Psoas muscle (tissue), 8 donors: ENCODE data around the gene ROPN1L. TPM values are rescaled to one million over a fixed set of nuclear protein-coding genes. Genes with fewer than 3 reads are reported as not detected.

ENCODE experiments used
- ATAC-seq, 4 donors: fragments of 200-7000 bp; cut with Tn5 transposase; one replicate each; pipeline ENCODE4 v1.9.1; 2020; ENCODE audit warnings: moderate library complexity in 3 of 4, mild to moderate bottlenecking in 2 of 4
- DNase-seq, 2 donors: peaks; one replicate each; pipeline ENCODE4 v3.0.0-alpha.2; 2020
- H3K27ac ChIP-seq: fragments of 200-600 bp; one replicate; pipeline ENCODE4 v1.8.0; 2022
- H3K27me3 ChIP-seq, 3 donors: fragments of 200-600 bp in 1 of 3; one replicate each; pipeline versions ENCODE4 v1.6.1 to v1.8.0; 2013 to 2022; ENCODE audit warnings: low read length in 2 of 3, mild to moderate bottlenecking in 2 of 3, moderate library complexity in 1 of 3; ENCODE audit not compliant: insufficient read depth in 3 of 3
- H3K36me3 ChIP-seq, 2 donors: fragments of 200-600 bp in 1 of 2; one replicate each; pipeline versions ENCODE4 v1.6.1 to v1.8.0; 2013 to 2022; ENCODE audit warnings: low read depth in 1 of 2, mild to moderate bottlenecking in 1 of 2, moderate library complexity in 1 of 2; ENCODE audit not compliant: insufficient read depth in 1 of 2
- H3K4me1 ChIP-seq: fragments of 200-600 bp; one replicate; pipeline ENCODE4 v1.8.0; 2022
- H3K4me3 ChIP-seq: fragments of 200-600 bp; one replicate; pipeline ENCODE4 v1.8.0; 2022; ENCODE audit warnings: mild to moderate bottlenecking
- H3K9me3 ChIP-seq: fragments of 200-600 bp; one replicate; pipeline ENCODE4 v1.8.0; 2022
- WGBS, 3 donors: extraction: QIAGEN DNeasy Blood & Tissue Kit; methylation state at CpG; one replicate each; pipeline versions ENCODE4 v1.1.6 to v1.1.7; 2013; 5-methylcytosine and 5-hydroxymethylcytosine counted together
- intact Hi-C, 2 donors: fragments of 100-400 bp; cut with DNase I; formaldehyde crosslinking; loops; one replicate each; pipeline versions ENCODE4 v1.11.0 to v1.14.2; 2022
- polyA plus RNA-seq, 3 donors: library from polyadenylated mRNA; stranded (reverse); fragments of 200-250 nt; gene quantifications; one replicate each; pipeline ENCODE4 v1.2.3, GENCODE V29; 2013
- total RNA-seq, 4 donors: library from RNA; stranded (reverse); fragmentation: NEBNext Ultra II Directional in 2 of 4; extraction: Animal tissue kit (Norgen Biotek cat#: 25700) in 2 of 4; gene quantifications; one replicate each; pipeline versions ENCODE4 v1.2.1 to v1.2.4, GENCODE V29; 2021 to 2023
- TF ChIP-seq, protein P1 (sequence below): fragments of 200-600 bp; IDR thresholded peaks from one replicate; pipeline ENCODE4 v1.8.0; 2022; ENCODE audit warnings: antibody characterized with exemption
- donor health status: healthy with polysubstance abuse.
- donor health status: DM: no; HTN: no; CAD: no; lungs with moderate emphysema.
- donor health status: Bipolar disorder and iron deficiency.
- donor health status: healthy.
- donor health status: DM: yes; HTN: yes; CAD: no.
- donor health status: DM: no; HTN: no; CAD: no.
- donor health status: DM: no; HTN: no; CAD: no.
- donor health status: DM: yes; HTN: yes; CAD: no.

Gene ROPN1L
- total and polyA plus RNA-seq, 7 donors: 0.16 to 0.38 (median 0.25) TPM; not detected in 4

DNA sequence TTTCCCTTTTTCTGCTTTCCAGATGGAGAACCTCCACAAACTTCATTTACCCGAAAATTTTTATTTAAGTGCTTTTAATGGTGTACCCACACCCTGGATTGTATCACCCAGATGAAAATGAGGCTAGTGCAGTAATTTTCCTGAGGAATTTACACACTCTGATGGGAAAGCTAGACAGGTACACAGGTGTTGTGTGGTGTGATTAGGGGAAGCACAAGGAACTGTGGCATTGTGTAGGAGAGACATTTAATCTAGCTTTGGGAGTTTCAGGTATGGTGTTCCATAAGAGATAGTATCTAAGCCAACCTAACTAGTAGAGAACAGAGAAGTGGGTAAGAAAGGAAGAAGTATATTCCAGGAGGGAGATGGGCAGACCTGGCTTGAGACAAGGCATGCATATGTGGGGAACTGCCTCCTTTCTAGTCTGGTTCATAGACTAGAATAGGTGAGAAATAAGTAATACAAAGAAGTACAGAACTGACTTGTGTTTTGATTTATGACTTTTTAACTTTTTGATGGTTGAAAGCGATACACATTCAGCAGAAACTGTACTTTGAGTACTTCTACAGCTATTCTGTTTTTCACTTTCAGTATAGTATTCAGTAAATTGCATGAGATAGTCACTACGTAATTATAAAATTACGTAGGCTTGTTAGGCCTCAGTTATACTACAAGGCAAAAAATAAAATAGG lies 22.9 kb upstream of the ROPN1L start:
- H3K27ac ChIP-seq: no peak overlapping the region
- intact Hi-C loops: no loop called here
- peaks cover 6% of the 10 kb centered on the region for H3K4me1 ChIP-seq
- 95% methylated on average over 4 of the region's 4 CpGs for WGBS, 3 donors
- H3K36me3 ChIP-seq: peaks cover 11 to 100% of the 10 kb centered on the region in 2 donors
- H3K4me3 ChIP-seq: no peak overlapping the region
- ATAC-seq (no peak), DNase-seq (no peak)
- no peaks in the 10 kb centered on the region for H3K27me3 ChIP-seq
- TF ChIP-seq, protein P1, sequence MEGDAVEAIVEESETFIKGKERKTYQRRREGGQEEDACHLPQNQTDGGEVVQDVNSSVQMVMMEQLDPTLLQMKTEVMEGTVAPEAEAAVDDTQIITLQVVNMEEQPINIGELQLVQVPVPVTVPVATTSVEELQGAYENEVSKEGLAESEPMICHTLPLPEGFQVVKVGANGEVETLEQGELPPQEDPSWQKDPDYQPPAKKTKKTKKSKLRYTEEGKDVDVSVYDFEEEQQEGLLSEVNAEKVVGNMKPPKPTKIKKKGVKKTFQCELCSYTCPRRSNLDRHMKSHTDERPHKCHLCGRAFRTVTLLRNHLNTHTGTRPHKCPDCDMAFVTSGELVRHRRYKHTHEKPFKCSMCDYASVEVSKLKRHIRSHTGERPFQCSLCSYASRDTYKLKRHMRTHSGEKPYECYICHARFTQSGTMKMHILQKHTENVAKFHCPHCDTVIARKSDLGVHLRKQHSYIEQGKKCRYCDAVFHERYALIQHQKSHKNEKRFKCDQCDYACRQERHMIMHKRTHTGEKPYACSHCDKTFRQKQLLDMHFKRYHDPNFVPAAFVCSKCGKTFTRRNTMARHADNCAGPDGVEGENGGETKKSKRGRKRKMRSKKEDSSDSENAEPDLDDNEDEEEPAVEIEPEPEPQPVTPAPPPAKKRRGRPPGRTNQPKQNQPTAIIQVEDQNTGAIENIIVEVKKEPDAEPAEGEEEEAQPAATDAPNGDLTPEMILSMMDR: no peak
- no peaks in the 10 kb centered on the region for H3K9me3 ChIP-seq

DNA sequence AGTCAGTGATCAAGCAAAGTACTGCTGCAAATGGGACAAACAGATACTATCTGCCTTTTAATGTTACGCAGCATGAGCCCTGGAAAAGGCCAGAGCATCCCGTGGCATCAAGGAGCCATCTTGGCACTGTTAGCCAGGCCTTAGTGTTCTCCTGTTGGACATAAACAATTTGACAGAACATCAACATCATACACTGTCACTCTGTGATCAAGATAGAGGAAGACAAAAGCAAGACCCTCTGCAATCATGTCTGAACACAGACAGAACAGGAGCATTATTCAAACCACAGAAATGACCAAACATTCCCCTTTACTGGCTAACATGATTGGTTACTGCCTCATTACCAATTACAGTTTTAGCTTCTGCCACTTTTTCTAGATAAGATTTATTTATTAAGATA lies 21.2 kb upstream of the ROPN1L start:
- intact Hi-C loops: loop anchor here (5.0 to 10.0 kb wide), 2 partner anchors 138 to 166 kb away; partner anchors contain the start of gene CCT5 (in 1 of the 2)
- no peak for DNase-seq
- Histone ChIP-seq H3K36me3 (peaks cover 16 to 100% of the 10 kb centered on the region in 2 donors), H3K27ac (peak overlapping the region; percentile 14), H3K4me1 (peaks cover 6% of the 10 kb centered on the region), H3K4me3 (no peak overlapping the region), H3K9me3 (no peaks in the 10 kb centered on the region), H3K27me3 (no peaks in the 10 kb centered on the region)
- 71 to 73% (median 72%) methylated on average over 2 of the region's 2 CpGs for WGBS, 3 donors
- no peak for ATAC-seq
- TF ChIP-seq, protein P1: no peak

DNA sequence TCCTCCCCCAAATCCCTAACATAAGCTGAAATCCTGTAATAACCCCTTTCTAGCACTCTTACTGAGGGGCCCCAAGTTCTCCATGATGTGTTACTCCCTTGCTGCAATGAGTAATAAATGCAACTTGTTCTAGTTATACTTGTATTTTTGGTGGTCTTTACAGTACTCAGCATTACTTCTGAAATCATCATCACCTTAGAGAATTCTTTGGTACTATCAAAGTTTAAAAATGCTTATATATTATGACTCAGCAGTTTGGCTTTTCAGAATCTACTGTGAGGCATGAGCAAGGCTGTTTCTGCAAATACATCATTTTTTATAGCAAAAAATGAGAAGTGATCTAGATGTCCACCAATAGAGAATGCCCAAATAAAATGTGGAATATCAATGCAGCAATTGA lies 20.7 kb upstream of the ROPN1L start:
- no peaks in the 10 kb centered on the region for H3K27me3 ChIP-seq
- H3K4me3 ChIP-seq: no peak overlapping the region
- H3K36me3 ChIP-seq: peaks cover 16 to 100% of the 10 kb centered on the region in 2 donors
- no peaks in the 10 kb centered on the region for H3K9me3 ChIP-seq
- intact Hi-C loops: loop anchor here (5.0 to 10.0 kb wide), 2 partner anchors 139 to 166 kb away; partner anchors contain the start of gene CCT5 (in 1 of the 2)
- TF ChIP-seq, protein P1: no peak
- H3K27ac ChIP-seq: peak overlapping the region; percentile 14
- no peak for ATAC-seq
- no peak for DNase-seq
- peaks cover 6% of the 10 kb centered on the region for H3K4me1 ChIP-seq

DNA sequence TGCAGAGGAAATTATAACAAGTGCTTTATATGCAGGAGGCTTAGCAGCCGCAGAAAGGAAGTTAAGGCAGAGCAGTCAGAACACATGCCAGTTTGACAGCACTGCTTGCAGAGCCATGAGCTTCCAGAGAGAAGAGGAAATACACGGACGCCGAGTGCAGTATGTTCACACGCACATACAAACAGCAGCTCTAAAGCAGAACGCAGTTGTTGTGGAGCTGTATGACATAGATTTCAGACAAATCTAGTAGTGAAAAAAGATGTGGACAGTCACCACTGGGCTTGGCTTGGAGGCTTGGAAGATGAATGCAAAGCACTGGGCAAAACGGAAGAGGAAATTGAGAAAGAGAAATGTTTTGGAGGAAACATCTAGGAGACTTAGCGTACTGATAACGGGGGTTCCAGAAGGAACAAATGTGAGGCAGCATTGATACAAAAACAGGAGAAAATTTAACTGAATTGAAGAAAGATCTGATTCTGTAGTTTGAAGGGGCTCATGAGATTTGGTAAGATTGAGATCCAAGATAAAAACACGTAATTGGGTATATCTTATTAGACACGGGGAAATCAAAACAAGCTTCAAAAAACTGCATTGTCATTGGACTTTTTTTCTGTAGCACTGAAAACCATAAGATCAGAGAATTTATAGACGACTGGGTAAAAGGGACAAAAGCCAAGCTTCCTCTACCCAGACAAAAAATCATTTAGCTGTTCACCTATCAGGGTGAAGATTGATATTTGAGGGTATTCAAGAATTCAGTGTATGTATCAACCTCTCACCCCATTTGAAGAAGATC lies 19.6 kb upstream of the ROPN1L start:
- ATAC-seq (no peak), DNase-seq (no peak)
- intact Hi-C loops: loop anchor here (5.0 to 10.0 kb wide), 2 partner anchors 140 to 167 kb away; partner anchors contain the start of gene CCT5 (in 1 of the 2)
- H3K27me3 ChIP-seq: no peaks in the 10 kb centered on the region
- no peak overlapping the region for H3K4me3 ChIP-seq
- no peak overlapping the region for H3K27ac ChIP-seq
- H3K36me3 ChIP-seq: peaks cover 20 to 100% of the 10 kb centered on the region in 2 donors
- no peaks in the 10 kb centered on the region for H3K9me3 ChIP-seq
- WGBS, 3 donors: 77 to 84% (median 82%) methylated on average over 12 of the region's 12 CpGs
- peaks cover 6% of the 10 kb centered on the region for H3K4me1 ChIP-seq
- TF ChIP-seq, protein P1: no peak
